ENCODE measurements around the gene TMCO6. TPM values are rescaled to one million over a fixed set of nuclear protein-coding genes. Genes with fewer than 3 reads are reported as not detected.

Gene TMCO6
- total and polyA plus RNA-seq, 4 donors: 12.6 to 55.9 (median 18.7) TPM

- no peak for TF ChIP-seq ATF3 (IDR thresholded peaks at IDR 0.05)
Observed at GRCh38 chr5:140690376-140690932, 51.2 kb downstream of the TMCO6 start (continued).

- TF ChIP-seq RXRA (IDR thresholded peaks at IDR 0.05): peak; percentile 52 to 72
- TF ChIP-seq RAD21 (IDR thresholded peaks at IDR 0.05): peak; percentile 56 to 68
- peak; percentile 95 to 98 for TF ChIP-seq GABPA (IDR thresholded peaks at IDR 0.05 in 1 of 2, conservative IDR thresholded peaks at IDR 0.05 in 1 of 2)
- TF ChIP-seq JUND (IDR thresholded peaks at IDR 0.05): peak in 1 of 2 donors; percentile 31
- peak; percentile 77 to 90 for TF ChIP-seq EGR1 (IDR thresholded peaks at IDR 0.05; ENCODE audit: low read depth in 2 of 2)
- peak; percentile 15 for TF ChIP-seq TAF1 (conservative IDR thresholded peaks at IDR 0.05)
- peak; percentile 13 for TF ChIP-seq ZBTB33 (IDR thresholded peaks at IDR 0.05)
- peak; percentile 68 for TF ChIP-seq REST (IDR thresholded peaks at IDR 0.05)
- TF ChIP-seq FOXA1 (IDR thresholded peaks at IDR 0.05): no peak
- TF ChIP-seq MAX (IDR thresholded peaks at IDR 0.05): peak; percentile 96
- no peak for TF ChIP-seq ATF3 (IDR thresholded peaks at IDR 0.05)
- peak; percentile 51 for TF ChIP-seq SP1 (IDR thresholded peaks at IDR 0.05)
- peak; percentile 19 to 38 for TF ChIP-seq HNF4A (conservative IDR thresholded peaks at IDR 0.05)
- TF ChIP-seq CTCF (IDR thresholded peaks at IDR 0.05; ENCODE audit: low read depth, low read length, missing input control): no peak
- TF ChIP-seq YY1 (IDR thresholded peaks at IDR 0.05): peak; percentile 80
- TF ChIP-seq NR2F2 (IDR thresholded peaks at IDR 0.05): peak; percentile 55
- no peak for TF ChIP-seq HNF4G (IDR thresholded peaks at IDR 0.05)
- no peak for TF ChIP-seq FOXA2 (IDR thresholded peaks at IDR 0.05)
- Histone ChIP-seq H3K27ac (ENCODE audit: low read depth in 1 of 2, low read length in 2 of 2) (peak within 1 kb of the TSS; percentile 65 to 71), H3K9ac (ENCODE audit: low read depth in 1 of 2, low read length in 2 of 2) (peak within 1 kb of the TSS; percentile 74 to 81), H3K9me3 (ENCODE audit: control insufficient read depth in 4 of 4, low read length in 3 of 4) (no peaks in the 10 kb centered on the region), H3K36me3 (ENCODE audit: control insufficient read depth in 4 of 4, insufficient read depth in 3 of 4, low read depth in 1 of 4, low read length in 3 of 4) (peaks cover 4 to 30% (median 25%) of the 10 kb centered on the region in 4 donors), H3K4me1 (ENCODE audit: control insufficient read depth in 4 of 4, insufficient read depth in 4 of 4, low read length in 3 of 4) (peaks cover 6 to 23% (median 17%) of the 10 kb centered on the region in 4 donors), H3K27me3 (ENCODE audit: control insufficient read depth in 4 of 4, insufficient read depth in 4 of 4, low read length in 3 of 4) (no peaks in the 10 kb centered on the region), H3K4me3 (ENCODE audit: low read depth in 1 of 3, low read length in 3 of 3) (peak within 1 kb of the TSS; percentile 80 to 98 (median 83))
- peak; percentile 85 for DNase-seq (ENCODE audit: low spot score)
- under 1% methylated on average over 61 of the region's 61 CpGs for WGBS
Observed at GRCh38 chr5:140690941-140691924, 52.0 kb downstream of the TMCO6 start, which contains the start of the genes HARS1 and HARS2. Gene HARS1 (minus strand): TSS chr5:140691370. CDS start chr5:140691304, 66 bp downstream. Gene HARS2 (plus strand): TSS chr5:140691455. CDS start chr5:140691649, 194 bp downstream.

All from liver (tissue), 9 donors.